Fibroblast of skin of back (primary cell): ENCODE data around the gene DEPP1. TPM values are rescaled to one million over a fixed set of nuclear protein-coding genes. Genes with fewer than 3 reads are reported as not detected.
A peak's percentile ranks its signal among the peaks of the same experiment; 100 is the strongest.
"Not testable (repeated sequence)": the region's sequence is repeated elsewhere in the genome, so short reads cannot be mapped to it uniquely, and the experiment has no call there.

Experiments
- DNase-seq: peaks from one replicate; pipeline ENCODE4 v3.0.0-alpha.2; 2013
- polyA plus RNA-seq, 2 experiments: library from polyadenylated mRNA; unstranded; fragments of 120-200 nt; gene quantifications; one replicate each; pipeline ENCODE4 v1.2.1, GENCODE V29; 2013; ENCODE audit not compliant: insufficient read length in 2 of 2

The DEPP1 gene, protein sequence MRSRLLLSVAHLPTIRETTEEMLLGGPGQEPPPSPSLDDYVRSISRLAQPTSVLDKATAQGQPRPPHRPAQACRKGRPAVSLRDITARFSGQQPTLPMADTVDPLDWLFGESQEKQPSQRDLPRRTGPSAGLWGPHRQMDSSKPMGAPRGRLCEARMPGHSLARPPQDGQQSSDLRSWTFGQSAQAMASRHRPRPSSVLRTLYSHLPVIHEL
- polyA plus RNA-seq (2013, experiment 1 of 2; ENCODE audit: insufficient read length): 10.4 TPM
- polyA plus RNA-seq (2013, experiment 2 of 2; ENCODE audit: insufficient read length): 15.0 TPM

- DNase-seq: peak; percentile 91
Measured at GRCh38 chr10:44978570-44979280, at the start of gene DEPP1. Gene DEPP1 (minus strand): TSS chr10:44978809. CDS start chr10:44978030, 779 bp downstream.

- DNase-seq: no peak
Measured at GRCh38 chr10:45023426-45023825, 44.8 kb upstream of the DEPP1 start.

DNA sequence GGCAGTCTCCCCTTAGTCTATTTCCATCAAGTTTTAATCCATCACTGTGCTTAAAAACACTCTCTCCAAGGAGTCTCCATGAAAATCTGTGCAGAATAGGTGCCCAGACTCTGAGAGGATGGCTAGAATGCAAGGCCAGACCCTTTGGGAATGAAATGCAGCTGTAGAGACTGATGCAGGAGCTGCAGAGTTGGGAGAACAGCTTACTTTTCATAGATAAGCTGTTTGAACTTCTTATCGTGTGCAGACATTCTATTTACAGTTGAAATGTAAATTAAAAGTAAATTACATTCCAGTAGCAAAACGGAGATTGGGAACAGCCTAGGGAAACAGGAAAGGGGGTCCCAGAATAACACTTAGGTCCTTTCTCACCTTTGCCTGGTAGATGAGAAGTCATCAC, 37.0 kb upstream of the DEPP1 start:
- DNase-seq: no peak

- DNase-seq: not testable (repeated sequence)
Measured at GRCh38 chr10:45014557-45014956, 35.9 kb upstream of the DEPP1 start.

DNA sequence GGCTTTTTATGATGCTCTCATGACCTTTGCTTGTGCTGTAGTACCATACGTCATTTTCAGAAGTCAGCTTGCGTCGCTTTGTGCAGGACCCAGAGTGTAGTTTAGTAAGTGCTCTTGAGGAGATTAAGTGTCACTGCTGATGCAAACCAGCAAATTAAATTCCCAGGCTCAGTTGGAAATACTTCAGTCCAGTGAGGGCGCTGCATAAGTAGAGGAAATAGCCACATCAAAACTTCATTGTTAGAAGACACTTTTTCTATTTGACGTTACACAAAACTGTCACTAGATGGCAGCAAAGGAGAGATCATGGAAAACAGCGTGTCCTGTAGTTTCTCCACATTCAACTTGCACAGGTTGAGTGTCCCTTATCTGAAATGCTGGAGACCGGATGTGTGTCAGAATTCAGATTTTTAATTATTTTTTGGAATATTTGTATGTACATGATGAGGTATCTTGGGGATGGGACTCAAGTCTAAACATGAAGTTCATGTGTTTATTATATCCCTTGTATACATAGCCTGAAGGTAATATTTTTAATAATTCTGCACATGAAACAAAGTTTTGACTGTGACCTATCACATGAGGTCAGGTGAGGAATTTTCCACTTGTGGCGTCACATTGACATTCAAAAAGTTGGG, 30.0 kb upstream of the DEPP1 start:
- peak; percentile 88 for DNase-seq

GRCh38 chr10:45006276-45007030, 27.8 kb upstream of the DEPP1 start:
- no peak for DNase-seq

DNA sequence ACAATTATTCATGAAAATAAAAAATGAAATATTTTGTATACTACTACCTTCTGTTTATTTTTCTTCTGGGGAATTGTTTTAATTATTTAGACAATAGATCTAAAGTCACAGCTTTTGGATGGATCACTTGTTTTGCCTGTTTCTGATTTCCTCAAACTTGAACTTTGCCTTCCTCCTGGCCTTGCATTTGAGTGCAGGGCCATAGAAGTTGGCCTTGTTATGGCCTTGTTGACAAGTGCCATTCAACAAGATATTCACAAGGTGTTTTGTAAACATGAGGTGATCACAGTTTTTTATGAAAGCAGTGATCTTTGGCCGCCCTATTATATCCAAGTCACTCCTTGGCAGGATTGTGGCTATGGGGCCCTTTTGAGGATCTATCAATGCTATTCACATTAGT, 26.7 kb upstream of the DEPP1 start:
- DNase-seq: no peak

DNA sequence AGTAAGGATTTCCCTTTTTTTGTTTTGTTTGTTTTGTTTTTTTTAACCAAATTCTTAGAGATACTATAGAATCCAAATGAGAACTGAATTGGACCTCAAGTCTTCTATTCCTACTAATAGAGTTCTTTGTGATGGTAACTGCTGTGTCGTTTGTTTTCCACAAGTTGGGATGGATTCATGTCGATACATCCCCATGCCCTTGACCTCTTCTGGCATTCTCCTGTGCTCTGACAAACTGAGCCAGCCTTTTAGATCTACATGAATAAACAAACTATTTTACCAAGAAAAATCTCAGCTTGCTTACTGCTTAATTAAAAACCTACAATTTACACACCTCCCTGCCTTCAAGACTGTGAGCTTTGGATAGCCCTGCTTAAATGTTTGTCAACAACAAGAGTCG, 26.1 kb upstream of the DEPP1 start:
- no peak for DNase-seq

GRCh38 chr10:45003432-45004000, 24.9 kb upstream of the DEPP1 start:
- DNase-seq: no peak

GRCh38 chr10:45001381-45002148, 23.0 kb upstream of the DEPP1 start:
- peak; percentile 68 for DNase-seq

- peak; percentile 81 for DNase-seq
Measured at GRCh38 chr10:45000752-45001380, 22.3 kb upstream of the DEPP1 start, which contains the start of gene ZNF22. Gene ZNF22 (plus strand): TSS chr10:45000923. CDS start chr10:45003369, 2,446 bp downstream.

- peak; percentile 63 for DNase-seq
Measured at GRCh38 chr10:45000138-45000751, 21.6 kb upstream of the DEPP1 start.

DNA sequence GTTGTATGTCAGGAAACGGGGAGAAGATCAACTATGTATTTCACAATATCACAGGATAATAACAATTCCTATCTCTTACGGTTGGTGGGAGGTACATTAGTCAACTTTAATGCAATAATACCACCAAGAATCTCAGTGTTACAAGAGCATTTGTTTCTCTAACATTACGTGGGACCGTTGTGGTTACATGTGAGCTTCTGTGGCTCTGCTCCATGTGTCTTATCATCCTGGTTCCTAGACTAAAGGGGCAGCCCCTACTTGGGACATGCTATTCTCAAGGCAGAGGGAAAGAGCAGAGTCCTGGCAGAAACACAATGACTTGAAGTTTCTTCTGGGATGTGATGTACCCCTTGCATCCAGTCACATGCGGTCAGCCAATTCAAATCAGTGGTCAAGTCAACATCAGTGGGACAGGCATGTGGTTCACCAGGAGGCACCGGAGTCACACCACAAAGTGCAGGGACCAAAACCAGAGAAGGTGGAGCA, 19.6 kb upstream of the DEPP1 start:
- DNase-seq: no peak

- no peak for DNase-seq
Measured at GRCh38 chr10:44997105-44997748, 18.6 kb upstream of the DEPP1 start.

DNA sequence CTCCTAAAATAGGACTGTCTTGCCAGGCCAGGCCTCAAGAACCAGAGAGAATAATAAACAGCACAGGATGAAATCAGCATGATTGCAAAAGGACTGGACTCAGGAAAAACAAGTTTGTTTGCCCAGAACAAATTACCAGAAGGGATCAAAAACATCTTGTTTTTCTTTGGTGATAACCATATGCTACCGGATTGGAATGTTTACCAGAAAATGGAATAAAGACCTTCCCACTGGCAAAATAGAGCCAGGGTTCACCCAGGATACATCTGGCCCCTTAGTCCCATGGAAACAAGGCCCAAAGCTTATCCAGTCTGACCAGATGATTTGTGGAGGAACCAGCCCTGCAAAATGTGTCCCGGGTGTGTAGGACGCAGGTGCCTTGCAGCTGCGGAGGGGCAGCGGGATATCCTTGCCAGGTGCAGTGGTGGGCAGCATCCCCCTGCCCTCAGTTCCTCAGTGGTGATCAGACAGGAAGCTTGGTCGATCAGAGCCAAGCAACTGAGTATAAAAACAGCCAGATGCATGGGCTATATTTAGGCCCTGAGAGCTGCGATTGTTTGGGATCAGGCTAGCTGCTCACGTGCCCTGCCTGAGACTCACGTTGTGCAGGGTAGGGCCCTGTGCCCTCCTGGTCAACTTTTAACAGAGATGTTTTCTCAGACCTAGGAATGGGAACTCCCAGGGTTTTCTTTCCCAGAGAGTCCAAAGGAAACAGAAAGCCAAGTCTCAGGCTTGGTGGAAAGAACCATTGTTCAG, 17.5 kb upstream of the DEPP1 start:
- peak; percentile 36 for DNase-seq

DNA sequence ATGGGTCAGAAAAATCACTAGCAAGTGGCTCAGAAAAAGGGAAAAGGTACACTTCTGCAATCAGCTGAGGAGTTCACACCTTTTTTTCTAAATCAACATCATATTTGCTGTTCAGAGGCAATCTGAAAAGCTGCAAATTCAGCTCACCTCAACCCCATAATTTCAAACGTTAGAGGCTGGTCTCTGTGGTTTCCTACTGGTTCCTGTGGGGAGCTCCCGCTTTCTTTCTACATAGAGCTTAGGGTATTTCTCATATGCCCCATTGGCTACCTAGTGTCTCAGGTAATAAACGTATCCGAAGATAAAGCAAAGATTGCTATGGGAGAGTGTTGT, 16.9 kb upstream of the DEPP1 start:
- DNase-seq: no peak

DNA sequence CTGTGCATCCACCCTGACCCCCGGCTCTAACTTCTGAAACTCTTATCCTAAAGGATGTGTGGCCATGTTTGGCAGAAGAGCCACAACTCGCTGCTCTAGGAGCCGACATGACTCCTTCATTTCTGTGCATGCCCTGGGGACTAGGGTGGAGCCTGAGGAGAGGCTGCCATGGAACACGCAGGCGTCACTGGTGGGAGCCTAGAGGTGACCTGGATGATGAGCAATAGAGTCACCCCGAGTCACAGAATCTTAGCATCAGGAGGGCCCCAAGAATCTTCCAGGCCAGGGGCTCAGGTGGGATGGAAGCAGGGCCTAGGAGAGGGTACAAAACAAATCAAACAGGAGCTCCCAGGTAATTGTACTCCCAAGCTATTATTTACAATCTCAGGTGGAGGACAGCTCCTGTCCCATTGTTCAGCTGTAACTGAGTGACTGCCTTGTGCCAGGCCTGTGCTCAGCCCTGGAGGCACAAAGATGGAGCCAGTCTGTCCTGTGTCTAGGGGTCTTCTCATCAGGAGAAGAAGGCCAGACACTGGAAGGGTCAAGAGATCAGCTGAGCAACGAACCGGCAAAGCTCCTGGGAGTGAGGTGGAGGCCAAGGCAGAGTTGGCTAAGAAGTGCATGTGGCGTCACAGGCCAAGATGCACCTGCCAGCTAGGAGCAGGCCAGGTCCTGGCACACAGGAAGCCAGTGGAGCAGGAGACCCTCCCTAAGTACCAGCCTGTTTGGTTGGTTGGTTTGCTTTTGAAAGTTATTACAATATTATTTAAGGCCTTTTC, 16.3 kb upstream of the DEPP1 start:
- no peak for DNase-seq
